NOMO-1 treated with dmso at 0.1 percent for 144 hours (cell line): Measurements from ENCODE around the gene SPRR3.

Source experiments
- DNase-seq: peaks from one replicate; lab custom pipeline; 2025; ENCODE audit not compliant: unreplicated experiment; lab: John Stamatoyannopoulos, UW

Gene SPRR3

DNA sequence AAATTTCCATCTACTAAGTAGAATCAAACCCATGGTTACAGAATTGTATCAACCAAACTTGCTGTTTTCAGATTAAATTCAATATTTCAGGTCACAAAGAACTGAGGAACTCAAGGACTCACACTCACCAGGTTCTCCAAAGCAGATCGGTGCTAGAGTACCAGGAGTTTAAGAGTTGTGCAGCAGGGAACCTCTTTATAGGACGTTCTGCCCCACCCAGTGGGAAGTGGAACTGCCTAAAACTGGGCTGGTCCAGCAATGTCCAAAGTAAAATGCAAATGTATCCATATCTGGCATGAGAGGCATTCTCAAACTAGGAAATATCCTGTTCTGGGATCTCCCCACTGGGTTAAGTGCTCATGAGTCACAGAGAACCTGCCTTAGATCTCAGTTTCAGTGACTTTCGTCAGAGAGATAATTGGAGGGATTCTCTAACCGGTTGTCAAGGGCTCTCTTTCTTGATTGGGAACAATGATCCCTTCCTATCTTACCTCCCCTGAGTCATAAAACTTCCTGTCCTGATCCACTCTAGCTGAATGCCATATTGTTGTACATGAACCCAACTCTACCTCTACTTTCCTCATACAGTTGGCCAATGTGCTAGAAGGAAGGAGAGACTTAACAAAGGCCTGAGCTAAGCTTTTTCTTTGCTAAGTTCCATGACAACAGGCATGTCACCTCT, 39.5 kb downstream of the SPRR3 start, which contains the start of gene SPRR2D:
TSS of gene SPRR2D (minus strand) at position 171 of the 682 bp plus-strand sequence. CDS start 774 bp downstream, outside the sequence.
- DNase-seq = no peak

DNA sequence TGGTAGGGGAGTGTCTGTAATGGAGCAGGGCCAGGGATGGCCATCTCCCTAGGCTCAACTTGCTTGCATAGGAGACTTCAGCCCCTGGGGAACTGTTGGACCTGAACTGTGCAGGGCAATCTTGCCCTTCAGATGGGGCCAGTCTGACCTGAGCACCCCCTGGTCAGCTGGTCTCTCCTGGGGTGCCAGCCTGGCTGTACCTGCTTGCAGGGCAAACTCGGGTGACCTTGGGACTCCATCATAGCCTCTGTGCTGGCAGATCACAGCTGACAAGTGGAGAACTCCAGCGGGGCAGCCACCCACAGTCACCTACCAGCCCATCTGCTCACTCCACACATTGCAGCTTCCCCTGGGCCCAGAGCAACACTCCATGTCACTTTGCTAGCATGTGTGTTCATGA, 47.7 kb downstream of the SPRR3 start:
- DNase-seq = no peak
